Mucosa of descending colon (tissue), 3 donors: ENCODE results near the gene UXS1. TPM values are rescaled to one million over a fixed set of nuclear protein-coding genes. Genes with fewer than 3 reads are reported as not detected.

Source experiments
- ATAC-seq: fragments of 200-7000 bp; cut with Tn5 transposase; one replicate; pipeline ENCODE4 v1.9.1; 2020; ENCODE audit warnings: mild to moderate bottlenecking, moderate library complexity
- DNase-seq, 3 donors: peaks; one replicate each; pipeline ENCODE4 v3.0.0-alpha.2; 2020
- H3K36me3 ChIP-seq: fragments of 200-600 bp; one replicate; pipeline ENCODE4 v1.8.0; 2021; ENCODE audit warnings: low read depth, mild to moderate bottlenecking
- H3K4me1 ChIP-seq: fragments of 200-600 bp; one replicate; pipeline ENCODE4 v1.8.0; 2021; ENCODE audit warnings: low read depth, mild to moderate bottlenecking
- H3K4me3 ChIP-seq: fragments of 200-600 bp; one replicate; pipeline ENCODE4 v1.8.0; 2021; ENCODE audit warnings: mild to moderate bottlenecking
- H3K9me3 ChIP-seq: fragments of 200-600 bp; one replicate; pipeline ENCODE4 v1.8.0; 2021; ENCODE audit warnings: mild to moderate bottlenecking
- CTCF ChIP-seq: fragments of 200-600 bp; IDR thresholded peaks from one replicate; pipeline ENCODE4 v1.8.0; 2022; ENCODE audit warnings: antibody characterized with exemption, mild to moderate bottlenecking
- intact Hi-C, 2 donors: fragments of 100-400 bp; cut with DNase I in 1 of 2; cut with micrococcal nuclease in 1 of 2; formaldehyde crosslinking; loops; one replicate each; pipeline versions ENCODE4 v1.11.0 to v1.11.1; 2022; cut with DNase I, micrococcal nuclease
- total RNA-seq, 3 donors: library from RNA; stranded (reverse); fragmentation: NEBNext Ultra II Directional in 2 of 3; extraction: Animal tissue kit (Norgen Biotek cat#: 25700) in 2 of 3; gene quantifications; one replicate each; pipeline versions ENCODE4 v1.2.1 to v1.2.4, GENCODE V29; 2021 to 2023
- donor health status: DM: no; HTN: no; CAD: no; lungs with moderate emphysema.
- donor health status: DM: no; HTN: no; CAD: no.
- donor health status: DM: no; HTN: yes; CAD: no.

Gene UXS1
- total RNA-seq, 3 donors from 2014 or later = 26.3 to 39.0 (median 30.7) TPM

- Histone ChIP-seq H3K4me1 (no peaks in the 10 kb centered on the region), H3K4me3 (no peak overlapping the region), H3K9me3 (peaks cover 10% of the 10 kb centered on the region), H3K36me3 (no peaks in the 10 kb centered on the region)
- ATAC-seq = no peak
- intact Hi-C loops = no loop called here
- no peak for DNase-seq
- no peak for TF ChIP-seq CTCF
Observed at GRCh38 chr2:106158871-106159270, 35.2 kb downstream of the UXS1 start.

GRCh38 chr2:106158131-106158530, 36.0 kb downstream of the UXS1 start:
- Histone ChIP-seq H3K4me3 (no peak overlapping the region), H3K4me1 (no peaks in the 10 kb centered on the region), H3K9me3 (peaks cover 16% of the 10 kb centered on the region), H3K36me3 (no peaks in the 10 kb centered on the region)
- DNase-seq (no peak), ATAC-seq (no peak)
- TF ChIP-seq CTCF = no peak
- intact Hi-C loops = no loop called here

- peaks cover 16% of the 10 kb centered on the region for H3K9me3 ChIP-seq
- no peak for TF ChIP-seq CTCF
- intact Hi-C loops = no loop called here
- H3K4me1 ChIP-seq = no peaks in the 10 kb centered on the region
- DNase-seq = no peak
- no peaks in the 10 kb centered on the region for H3K36me3 ChIP-seq
- ATAC-seq = no peak
- no peak overlapping the region for H3K4me3 ChIP-seq
Observed at GRCh38 chr2:106157416-106157815, 36.7 kb downstream of the UXS1 start.

- H3K4me3 ChIP-seq = no peak overlapping the region
- peaks cover 16% of the 10 kb centered on the region for H3K9me3 ChIP-seq
- H3K4me1 ChIP-seq = no peaks in the 10 kb centered on the region
- no peaks in the 10 kb centered on the region for H3K36me3 ChIP-seq
- intact Hi-C loops = no loop called here
- TF ChIP-seq CTCF = no peak
- ATAC-seq = no peak
- DNase-seq = no peak
Observed at GRCh38 chr2:106156305-106157296, 37.5 kb downstream of the UXS1 start.

GRCh38 chr2:106153781-106154180, 40.3 kb downstream of the UXS1 start:
- no peaks in the 10 kb centered on the region for H3K36me3 ChIP-seq
- DNase-seq (no peak), ATAC-seq (no peak)
- H3K4me3 ChIP-seq = no peak overlapping the region
- no peak for TF ChIP-seq CTCF
- no peaks in the 10 kb centered on the region for H3K4me1 ChIP-seq
- intact Hi-C loops = no loop called here
- peaks cover 16% of the 10 kb centered on the region for H3K9me3 ChIP-seq
